ENCODE measurements around the gene TBC1D21. TPM values are rescaled to one million over a fixed set of nuclear protein-coding genes. Genes with fewer than 3 reads are reported as not detected.

The TBC1D21 gene
- total RNA-seq, 1 donor from 2014 or later, result not detected

- Histone ChIP-seq H4K20me1 (ENCODE audit: insufficient read depth, low read length) (no peaks in the 10 kb centered on the region), H3K9me3 (ENCODE audit: insufficient read depth, low read depth, low read length) (no peaks in the 10 kb centered on the region), H3K4me2 (ENCODE audit: low read length) (no peak overlapping the region), H3K79me2 (ENCODE audit: insufficient read depth, low read length) (no peaks in the 10 kb centered on the region), H2AFZ (ENCODE audit: low read depth, low read length) (no peak overlapping the region), H3K27ac (ENCODE audit: low read depth, low read length) (no peak overlapping the region), H3K4me1 (ENCODE audit: insufficient read depth, low read length) (no peaks in the 10 kb centered on the region), H3K27me3 (ENCODE audit: insufficient read depth, low read length) (peaks cover 2% of the 10 kb centered on the region), H3K36me3 (ENCODE audit: insufficient read depth, low read length) (no peaks in the 10 kb centered on the region), H3K9ac (ENCODE audit: low read length) (no peak overlapping the region), H3K4me3 (ENCODE audit: insufficient read depth, low read depth, low read length) (no peak overlapping the region)
- TF ChIP-seq CTCF (IDR thresholded peaks at IDR 0.05; ENCODE audit: insufficient read depth, low read depth, low read length) (no peak), EZH2 (IDR thresholded peaks at IDR 0.05; ENCODE audit: insufficient read depth, low read length) (no peak)
- FAIRE-seq (no peak), DNase-seq (ENCODE audit: low read depth) (no peak)
- H3K27ac Mint-ChIP-seq (ENCODE audit: unreplicated experiment), result no peak overlapping the region
- H3K36me3 Mint-ChIP-seq (ENCODE audit: low read depth, unreplicated experiment), result peaks cover 4% of the 10 kb centered on the region
- H3K4me1 Mint-ChIP-seq (ENCODE audit: low read depth, unreplicated experiment), result peaks cover 3% of the 10 kb centered on the region
- no peak overlapping the region for H3K4me3 Mint-ChIP-seq (ENCODE audit: unreplicated experiment)
- H3K27me3 Mint-ChIP-seq (ENCODE audit: low read depth, unreplicated experiment), result peaks cover 38% of the 10 kb centered on the region
- H3K9me3 Mint-ChIP-seq (ENCODE audit: unreplicated experiment), result peaks cover 4% of the 10 kb centered on the region
These were observed 8.4 kb downstream of the TBC1D21 start for GRCh38 chr15:73881579-73882320.

GRCh38 chr15:73882761-73883419 is 9.5 kb downstream of the TBC1D21 start:
- Histone ChIP-seq H3K9ac (ENCODE audit: low read length) (no peak overlapping the region), H2AFZ (ENCODE audit: low read depth, low read length) (no peak overlapping the region), H3K4me1 (ENCODE audit: insufficient read depth, low read length) (no peaks in the 10 kb centered on the region), H3K27me3 (ENCODE audit: insufficient read depth, low read length) (peaks cover 2% of the 10 kb centered on the region), H3K4me3 (ENCODE audit: insufficient read depth, low read depth, low read length) (no peak overlapping the region), H3K79me2 (ENCODE audit: insufficient read depth, low read length) (no peaks in the 10 kb centered on the region), H3K27ac (ENCODE audit: low read depth, low read length) (no peak overlapping the region), H4K20me1 (ENCODE audit: insufficient read depth, low read length) (no peaks in the 10 kb centered on the region), H3K4me2 (ENCODE audit: low read length) (no peak overlapping the region), H3K36me3 (ENCODE audit: insufficient read depth, low read length) (no peaks in the 10 kb centered on the region), H3K9me3 (ENCODE audit: insufficient read depth, low read depth, low read length) (no peaks in the 10 kb centered on the region)
- Mint-ChIP-seq H3K36me3 (ENCODE audit: low read depth, unreplicated experiment) (peaks cover 6% of the 10 kb centered on the region), H3K4me3 (ENCODE audit: unreplicated experiment) (no peak overlapping the region), H3K9me3 (ENCODE audit: unreplicated experiment) (peaks cover 4% of the 10 kb centered on the region), H3K4me1 (ENCODE audit: low read depth, unreplicated experiment) (peaks cover 3% of the 10 kb centered on the region), H3K27ac (ENCODE audit: unreplicated experiment) (no peak overlapping the region), H3K27me3 (ENCODE audit: low read depth, unreplicated experiment) (peaks cover 47% of the 10 kb centered on the region)
- TF ChIP-seq EZH2 (IDR thresholded peaks at IDR 0.05; ENCODE audit: insufficient read depth, low read length), result no peak
- no peak for TF ChIP-seq CTCF (IDR thresholded peaks at IDR 0.05; ENCODE audit: insufficient read depth, low read depth, low read length)
- DNase-seq (ENCODE audit: low read depth), result no peak
- FAIRE-seq, result no peak

GRCh38 chr15:73884159-73884558 is 10.8 kb downstream of the TBC1D21 start:
- no peaks in the 10 kb centered on the region for H3K36me3 ChIP-seq (ENCODE audit: insufficient read depth, low read length)
- H3K4me1 Mint-ChIP-seq (ENCODE audit: low read depth, unreplicated experiment), result peaks cover 3% of the 10 kb centered on the region
- H3K27ac Mint-ChIP-seq (ENCODE audit: unreplicated experiment), result no peak overlapping the region
- H3K4me1 ChIP-seq (ENCODE audit: insufficient read depth, low read length), result no peaks in the 10 kb centered on the region
- peaks cover 6% of the 10 kb centered on the region for H3K36me3 Mint-ChIP-seq (ENCODE audit: low read depth, unreplicated experiment)
- no peak overlapping the region for H3K4me2 ChIP-seq (ENCODE audit: low read length)
- no peak overlapping the region for H3K9ac ChIP-seq (ENCODE audit: low read length)
- no peaks in the 10 kb centered on the region for H3K79me2 ChIP-seq (ENCODE audit: insufficient read depth, low read length)
- no peak overlapping the region for H3K27ac ChIP-seq (ENCODE audit: low read depth, low read length)
- peaks cover 4% of the 10 kb centered on the region for H3K9me3 Mint-ChIP-seq (ENCODE audit: unreplicated experiment)
- DNase-seq (ENCODE audit: low read depth), result no peak
- H3K4me3 ChIP-seq (ENCODE audit: insufficient read depth, low read depth, low read length), result no peak overlapping the region
- FAIRE-seq, result no peak
- H3K27me3 Mint-ChIP-seq (ENCODE audit: low read depth, unreplicated experiment), result peaks cover 59% of the 10 kb centered on the region
- H3K4me3 Mint-ChIP-seq (ENCODE audit: unreplicated experiment), result no peak overlapping the region
- no peaks in the 10 kb centered on the region for H4K20me1 ChIP-seq (ENCODE audit: insufficient read depth, low read length)
- TF ChIP-seq CTCF (IDR thresholded peaks at IDR 0.05; ENCODE audit: insufficient read depth, low read depth, low read length) (no peak), EZH2 (IDR thresholded peaks at IDR 0.05; ENCODE audit: insufficient read depth, low read length) (no peak)
- no peak overlapping the region for H2AFZ ChIP-seq (ENCODE audit: low read depth, low read length)
- no peaks in the 10 kb centered on the region for H3K9me3 ChIP-seq (ENCODE audit: insufficient read depth, low read depth, low read length)
- H3K27me3 ChIP-seq (ENCODE audit: insufficient read depth, low read length), result peaks cover 3% of the 10 kb centered on the region

Data from astrocyte (in vitro differentiated cells and primary cell).